Cardiac muscle cell (in vitro differentiated cells and primary cell): ENCODE data around the gene CTDNEP1. TPM values are rescaled to one million over a fixed set of nuclear protein-coding genes. Genes with fewer than 3 reads are reported as not detected.
A peak's percentile ranks its signal among the peaks of the same experiment; 100 is the strongest.

Experiments used
- DNase-seq, 2 donors: peaks; one replicate each; pipeline versions ENCODE4 v3.0.0 to v3.0.0-alpha.2; 2010 to 2017; ENCODE audit warnings: low read depth in 1 of 2, low spot score in 1 of 2
- H3K27ac ChIP-seq: fragments of 200-600 bp; sonication (generic); 2 replicates; pipeline ENCODE4 v1.5.1; 2016
- H3K27me3 ChIP-seq: fragments of 200-600 bp; sonication (generic); 2 replicates; pipeline ENCODE4 v1.6.0; 2016; ENCODE audit warnings: control low read depth
- H3K36me3 ChIP-seq: fragments of 200-600 bp; sonication (generic); 2 replicates; pipeline ENCODE4 v1.5.1; 2016; ENCODE audit warnings: control low read depth
- H3K4me1 ChIP-seq: fragments of 200-600 bp; sonication (generic); 2 replicates; pipeline ENCODE4 v1.8.1; 2017; ENCODE audit warnings: low read depth, mild to moderate bottlenecking, mixed run types
- H3K4me3 ChIP-seq: fragments of 200-600 bp; sonication (generic); 2 replicates; pipeline ENCODE4 v1.5.1; 2016; ENCODE audit warnings: mild to moderate bottlenecking
- H3K9me3 ChIP-seq: fragments of 200-600 bp; sonication (generic); 2 replicates; pipeline ENCODE4 v1.5.1; 2017; ENCODE audit warnings: low read depth, mild to moderate bottlenecking, control low read depth
- CTCF ChIP-seq: IDR thresholded peaks from 2 replicates; pipeline ENCODE4 v1.5.1; 2012; ENCODE audit warnings: low read depth, mild to moderate bottlenecking, low read length
- polyA plus RNA-seq: library from polyadenylated mRNA; unstranded; fragments of >200 nt; fragmentation: Nextera tagmentation; extraction: Ambion mirVana; gene quantifications from 2 replicates; pipeline ENCODE4 v1.2.1, GENCODE V29; 2016
- total RNA-seq: library from RNA; depleted of rRNA; stranded (reverse); fragments of >200 nt; gene quantifications from 2 replicates; pipeline ENCODE4 v1.2.3, GENCODE V29; 2016

CTDNEP1 gene
- total and polyA plus RNA-seq, 2 experiments from 2014 or later: 78.3 to 98.6 TPM

DNA sequence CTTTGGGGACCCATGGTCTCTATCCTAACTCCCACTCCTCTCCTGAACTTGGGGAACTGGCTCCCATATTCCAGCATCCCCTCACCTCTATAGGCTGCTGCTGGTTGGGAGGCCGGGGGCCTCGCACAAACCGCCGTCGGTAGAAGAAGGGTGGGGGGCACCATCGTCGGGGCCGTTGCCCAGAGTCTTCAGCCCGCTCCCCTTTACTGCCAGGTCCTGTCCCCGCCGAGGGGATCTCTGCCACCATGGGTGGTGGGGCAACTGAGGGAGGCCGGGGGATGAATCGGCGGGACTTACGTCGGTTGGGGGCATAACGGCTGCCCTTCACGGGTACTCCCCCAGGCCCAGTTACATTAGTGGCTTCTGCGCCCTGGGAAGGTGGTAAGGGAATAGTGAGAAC, 38.6 kb upstream of the CTDNEP1 start:
- H3K9me3 ChIP-seq: no peaks in the 10 kb centered on the region
- peaks cover 35% of the 10 kb centered on the region for H3K4me1 ChIP-seq
- no peak for TF ChIP-seq CTCF
- no peak overlapping the region for H3K27ac ChIP-seq
- H3K4me3 ChIP-seq: no peak overlapping the region
- H3K36me3 ChIP-seq: peaks cover 17% of the 10 kb centered on the region
- no peak for DNase-seq
- no peaks in the 10 kb centered on the region for H3K27me3 ChIP-seq

DNA sequence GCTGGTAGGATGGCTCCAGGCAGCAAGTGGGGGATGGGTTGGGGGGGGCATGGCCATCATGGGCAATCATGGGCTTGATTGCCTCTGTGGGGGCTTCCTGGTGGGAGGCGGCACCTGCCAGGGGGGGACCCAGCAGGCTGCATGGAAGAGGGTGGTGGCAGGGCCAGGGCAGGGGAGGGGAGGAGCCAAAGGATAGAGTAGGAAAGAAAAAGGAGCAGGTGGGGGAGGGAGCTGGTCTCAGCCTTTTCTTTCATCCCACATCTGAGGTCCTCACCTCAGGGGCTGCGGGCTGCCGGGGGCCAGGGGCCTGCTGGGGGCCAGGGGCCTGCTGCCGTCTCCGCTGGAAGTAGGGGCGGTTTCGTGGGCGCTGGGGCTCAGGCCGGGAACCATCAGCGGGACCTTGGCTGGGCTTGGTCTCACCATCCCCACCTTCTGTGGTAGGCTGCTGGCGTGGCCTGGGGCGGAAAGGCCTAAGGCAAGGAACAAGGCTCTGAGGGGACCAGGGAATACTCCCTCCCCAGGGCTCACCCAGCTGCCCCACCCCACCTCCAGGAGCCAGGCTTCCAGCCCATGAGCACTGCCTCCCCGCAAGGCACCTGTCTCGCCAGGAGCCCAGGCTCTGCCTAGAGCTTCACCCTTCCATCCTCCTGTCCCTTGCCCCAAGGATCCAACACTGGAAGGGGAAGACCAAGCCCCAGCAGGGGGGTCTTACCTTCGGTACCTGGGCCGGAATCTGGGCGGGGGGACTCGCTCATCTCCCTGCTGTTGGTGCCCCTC, 37.9 kb upstream of the CTDNEP1 start:
- no peak overlapping the region for H3K4me3 ChIP-seq
- peaks cover 35% of the 10 kb centered on the region for H3K4me1 ChIP-seq
- no peaks in the 10 kb centered on the region for H3K9me3 ChIP-seq
- peak overlapping the region; percentile 34 for H3K27ac ChIP-seq
- no peak for DNase-seq
- no peak for TF ChIP-seq CTCF
- H3K36me3 ChIP-seq: peaks cover 24% of the 10 kb centered on the region
- no peaks in the 10 kb centered on the region for H3K27me3 ChIP-seq

DNA sequence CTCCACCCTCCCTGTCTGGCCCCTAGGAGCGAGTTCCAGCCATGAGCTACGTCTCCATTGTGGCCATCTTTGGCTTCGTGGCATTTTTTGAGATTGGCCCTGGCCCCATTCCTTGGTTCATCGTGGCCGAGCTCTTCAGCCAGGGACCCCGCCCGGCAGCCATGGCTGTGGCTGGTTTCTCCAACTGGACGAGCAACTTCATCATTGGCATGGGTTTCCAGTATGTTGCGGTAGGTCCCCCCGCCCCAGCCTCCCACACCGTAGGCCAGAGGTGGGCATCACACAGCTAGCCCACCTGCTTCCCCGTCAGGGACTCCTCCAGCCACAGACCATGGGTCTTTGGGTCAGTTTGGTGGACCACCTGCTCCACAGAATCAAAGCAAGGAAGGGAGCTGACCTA, 34.1 kb upstream of the CTDNEP1 start:
- no peaks in the 10 kb centered on the region for H3K9me3 ChIP-seq

GRCh38 chr17:7284911-7285310, 33.4 kb upstream of the CTDNEP1 start:
- Histone ChIP-seq H3K4me1 (no peaks in the 10 kb centered on the region), H3K9me3 (no peaks in the 10 kb centered on the region), H3K27me3 (no peaks in the 10 kb centered on the region), H3K36me3 (peaks cover 27% of the 10 kb centered on the region), H3K27ac (no peak overlapping the region), H3K4me3 (no peak overlapping the region)
- no peak for DNase-seq
- no peak for TF ChIP-seq CTCF

More for the DNA sequence above, 34.1 kb upstream of the CTDNEP1 start:
- Histone ChIP-seq H3K36me3 (peaks cover 27% of the 10 kb centered on the region), H3K4me1 (peaks cover 2% of the 10 kb centered on the region), H3K27ac (no peak overlapping the region), H3K4me3 (no peak overlapping the region), H3K27me3 (no peaks in the 10 kb centered on the region)
- no peak for DNase-seq
- TF ChIP-seq CTCF: no peak

DNA sequence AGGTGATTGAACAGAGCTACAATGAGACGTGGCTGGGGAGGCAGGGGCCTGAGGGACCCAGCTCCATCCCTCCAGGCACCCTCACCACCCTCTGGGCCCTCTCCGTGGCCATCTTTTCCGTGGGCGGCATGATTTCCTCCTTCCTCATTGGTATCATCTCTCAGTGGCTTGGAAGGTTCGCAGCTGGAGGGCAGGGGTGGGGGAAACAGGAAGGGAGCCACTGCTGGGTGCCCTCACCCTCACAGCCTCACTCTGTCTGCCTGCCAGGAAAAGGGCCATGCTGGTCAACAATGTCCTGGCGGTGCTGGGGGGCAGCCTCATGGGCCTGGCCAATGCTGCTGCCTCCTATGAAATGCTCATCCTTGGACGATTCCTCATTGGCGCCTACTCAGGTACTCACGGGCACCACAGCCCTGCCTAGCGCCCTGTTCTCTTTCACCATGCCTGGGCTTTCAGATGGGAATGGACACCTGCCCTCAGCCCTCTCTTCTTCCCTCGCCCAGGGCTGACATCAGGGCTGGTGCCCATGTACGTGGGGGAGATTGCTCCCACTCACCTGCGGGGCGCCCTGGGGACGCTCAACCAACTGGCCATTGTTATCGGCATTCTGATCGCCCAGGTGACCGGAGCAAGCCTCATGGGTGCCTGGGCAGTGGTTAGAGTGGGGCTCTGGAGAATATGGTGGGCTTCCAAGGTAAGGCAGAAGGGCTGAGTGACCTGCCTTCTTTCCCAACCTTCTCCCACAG, 32.1 kb upstream of the CTDNEP1 start:
- Histone ChIP-seq H3K27me3 (no peaks in the 10 kb centered on the region), H3K27ac (no peak overlapping the region), H3K36me3 (peaks cover 27% of the 10 kb centered on the region), H3K4me1 (no peaks in the 10 kb centered on the region), H3K9me3 (no peaks in the 10 kb centered on the region), H3K4me3 (no peak overlapping the region)
- no peak for TF ChIP-seq CTCF
- DNase-seq: no peak
